GM19099 (cell line): ENCODE data around the gene CFAP77.

ENCODE experiments used
- POLR2A ChIP-seq: IDR thresholded peaks from 3 replicates; pipeline ENCODE4 v1.6.1; 2011; ENCODE audit warnings: low read depth; ENCODE audit not compliant: insufficient read length; ENCODE audit errors: extremely low read depth

The CFAP77 gene

DNA sequence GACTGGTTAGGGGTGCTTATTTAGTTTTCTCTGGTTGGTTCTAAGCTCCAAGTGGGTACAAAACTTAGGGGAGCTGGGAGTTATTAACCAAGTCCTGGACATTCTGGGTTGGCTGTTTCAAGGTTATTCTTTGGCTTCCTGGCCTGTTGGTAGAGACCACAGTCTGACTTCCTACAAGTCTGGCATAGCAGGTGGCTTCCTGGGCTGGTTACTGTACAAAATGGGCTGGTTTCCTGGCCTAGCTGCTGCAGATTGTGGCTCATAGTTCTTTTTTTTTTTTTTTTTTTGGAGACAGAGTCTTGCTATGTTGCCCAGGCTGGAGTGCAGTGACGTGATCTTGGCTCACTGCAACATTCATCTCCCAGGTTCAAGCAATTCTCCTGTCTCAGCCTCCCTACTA is 126.1 kb downstream of the CFAP77 start:
- no peak for TF ChIP-seq POLR2A

DNA sequence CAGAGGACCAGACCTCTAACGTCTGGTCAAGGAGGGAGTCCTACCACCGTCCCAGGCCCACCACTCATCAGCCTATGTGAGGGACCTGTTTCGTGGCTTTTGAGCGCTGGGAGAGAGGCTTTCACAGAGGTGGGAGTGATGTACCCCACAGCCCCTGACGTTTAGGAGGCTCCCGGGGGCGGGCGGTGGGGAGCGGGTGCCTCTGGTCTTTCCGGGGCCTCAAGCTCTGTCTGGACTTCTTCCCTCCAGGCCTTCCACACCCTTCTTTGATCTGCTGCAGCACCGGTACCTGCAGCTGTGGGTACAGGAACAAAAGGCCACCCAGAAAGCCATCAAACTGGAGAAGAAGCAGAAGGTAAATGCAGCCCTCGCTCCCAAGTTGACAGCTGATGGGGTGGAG is 127.3 kb downstream of the CFAP77 start:
- TF ChIP-seq POLR2A: no peak

DNA sequence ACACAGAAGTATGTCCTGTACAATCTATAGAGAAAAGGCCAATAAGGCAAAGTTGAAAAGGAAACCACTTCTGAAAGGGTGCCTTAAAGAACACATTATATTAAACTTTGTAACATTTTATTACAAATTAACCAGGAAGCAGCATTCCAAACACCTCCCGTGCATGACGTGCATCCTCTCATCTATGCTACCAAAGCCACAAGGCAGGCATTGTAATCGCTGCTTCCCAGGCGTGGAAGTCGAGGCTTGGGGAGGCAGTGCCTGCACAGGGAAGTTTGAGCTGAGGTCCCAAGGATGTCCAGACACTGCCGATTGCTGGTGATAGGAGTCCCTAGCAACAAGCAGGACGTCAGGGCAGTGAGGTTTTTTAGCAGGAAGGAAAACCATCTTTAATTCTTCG is 128.1 kb downstream of the CFAP77 start:
- no peak for TF ChIP-seq POLR2A

DNA sequence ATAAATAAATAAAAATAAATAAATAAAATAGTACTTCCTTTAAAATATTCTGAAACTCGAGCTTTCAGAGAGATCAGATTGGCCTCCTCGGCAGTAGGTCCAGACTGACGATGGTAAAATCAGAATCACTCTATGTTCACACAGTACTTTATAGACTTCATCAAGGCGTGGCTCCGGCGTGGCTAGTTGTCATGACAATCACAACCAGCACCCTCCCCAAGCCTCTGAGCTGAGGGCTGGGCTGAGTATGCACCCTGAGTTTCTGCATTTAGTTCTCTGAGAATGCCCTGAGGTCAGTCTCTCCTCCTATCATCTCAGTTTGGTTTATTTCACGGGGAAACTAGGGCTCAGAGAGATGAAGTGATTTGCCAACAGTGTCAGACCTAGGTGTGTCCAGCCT is 129.1 kb downstream of the CFAP77 start:
- TF ChIP-seq POLR2A: no peak

DNA sequence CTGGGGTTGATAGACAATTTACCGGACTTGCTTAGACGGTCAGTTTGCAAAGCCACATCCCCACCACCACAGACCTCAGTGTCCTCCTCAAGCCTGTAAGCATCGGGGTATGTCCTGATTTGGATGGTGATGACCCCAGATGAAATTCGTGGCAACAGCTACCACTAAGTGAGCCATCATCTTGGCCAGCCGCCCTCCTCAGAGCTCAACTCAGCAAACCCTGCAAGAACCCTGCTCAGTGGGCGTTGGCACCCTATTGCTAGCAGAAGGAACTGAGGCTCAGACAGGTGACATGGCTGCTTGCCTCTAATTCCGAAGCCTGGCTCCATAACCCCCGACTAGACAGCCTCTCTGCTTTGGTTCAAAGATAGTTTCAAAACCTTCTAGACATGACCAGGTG is 131.0 kb downstream of the CFAP77 start:
- TF ChIP-seq POLR2A: no peak

DNA sequence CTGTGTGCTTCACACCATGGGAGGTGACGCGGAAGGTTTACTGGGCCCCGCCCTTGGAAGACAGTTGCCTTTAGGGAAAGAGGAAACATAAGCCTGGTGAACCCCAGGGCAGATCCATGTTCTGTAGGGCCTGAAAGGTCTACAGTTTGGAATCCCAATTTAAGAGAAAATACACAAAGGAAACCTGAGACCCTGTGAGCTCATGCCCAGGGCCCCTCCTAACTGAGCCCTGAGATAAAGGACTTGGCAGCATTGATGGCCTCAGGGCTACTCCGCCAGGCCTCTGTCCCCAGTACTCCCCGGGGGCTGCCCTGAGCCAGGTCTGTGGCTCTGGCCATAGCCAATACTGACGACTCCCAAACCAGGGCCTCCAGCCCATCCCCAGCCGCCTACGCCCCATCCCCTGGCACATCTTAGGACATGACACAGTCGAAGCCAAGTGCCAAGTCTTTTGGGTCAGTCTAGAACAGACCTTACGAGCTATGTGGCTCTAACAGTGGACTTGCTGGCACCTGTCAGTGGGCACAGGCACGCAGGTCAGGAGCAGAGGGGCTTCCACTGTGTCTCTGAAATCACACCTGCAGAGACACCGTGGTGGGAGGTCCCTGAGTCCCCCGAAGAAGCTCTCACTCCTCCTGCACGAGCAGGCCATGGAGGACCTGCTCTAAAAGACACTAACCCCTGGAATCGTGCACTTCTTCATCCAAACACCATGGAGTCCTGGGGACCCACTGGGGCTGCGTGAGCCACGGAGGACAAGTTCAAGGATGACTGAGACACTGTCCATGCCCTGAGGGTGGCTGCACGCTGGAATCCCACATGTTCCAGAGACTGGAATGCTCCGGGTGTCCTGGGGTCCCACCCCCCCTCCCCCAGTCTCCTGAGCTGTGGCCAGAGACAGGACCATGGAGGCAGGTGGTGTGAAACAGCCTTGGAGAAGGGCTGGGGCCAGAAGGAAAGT is 132.1 kb downstream of the CFAP77 start:
- no peak for TF ChIP-seq POLR2A

DNA sequence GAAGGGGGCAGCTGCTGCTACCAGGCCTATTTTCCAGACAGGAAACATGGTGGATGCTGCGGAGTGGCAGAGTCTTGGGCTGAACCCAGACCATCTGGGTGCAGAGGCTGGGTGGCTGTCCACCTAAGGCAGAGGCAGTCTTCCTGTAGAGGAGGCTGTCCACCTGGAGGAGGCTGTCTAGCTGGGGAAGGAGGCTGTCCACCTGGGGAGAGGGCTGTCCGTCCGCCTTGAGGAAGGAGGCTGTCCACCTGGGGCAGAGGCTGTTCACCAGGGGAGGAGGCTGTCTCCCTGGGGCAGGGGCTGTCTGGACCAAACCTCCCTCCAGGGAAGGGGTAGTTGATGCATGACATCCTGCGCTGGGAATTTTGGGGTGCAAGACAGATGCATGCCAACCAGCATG is 133.2 kb downstream of the CFAP77 start:
- TF ChIP-seq POLR2A: no peak

DNA sequence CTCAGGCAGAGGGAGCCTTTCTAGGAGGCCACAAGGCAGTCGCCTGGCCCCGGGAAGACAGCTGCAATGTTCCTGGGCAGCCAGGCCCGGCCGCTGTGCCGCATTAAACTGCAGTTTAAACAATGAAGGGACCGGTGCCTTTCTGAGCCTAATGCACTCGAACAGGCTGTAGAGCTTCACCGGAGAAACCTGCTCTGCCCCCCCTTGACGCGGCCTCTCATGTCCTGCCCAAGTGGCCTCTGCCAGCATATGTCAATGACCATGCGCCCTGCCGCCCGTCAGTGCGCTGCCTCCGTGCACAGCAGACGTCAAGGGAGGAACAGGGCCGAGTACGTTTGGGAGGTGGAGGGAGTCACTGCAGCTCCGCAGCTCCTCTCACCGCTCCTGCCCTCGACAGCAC is 133.9 kb downstream of the CFAP77 start:
- TF ChIP-seq POLR2A: no peak

DNA sequence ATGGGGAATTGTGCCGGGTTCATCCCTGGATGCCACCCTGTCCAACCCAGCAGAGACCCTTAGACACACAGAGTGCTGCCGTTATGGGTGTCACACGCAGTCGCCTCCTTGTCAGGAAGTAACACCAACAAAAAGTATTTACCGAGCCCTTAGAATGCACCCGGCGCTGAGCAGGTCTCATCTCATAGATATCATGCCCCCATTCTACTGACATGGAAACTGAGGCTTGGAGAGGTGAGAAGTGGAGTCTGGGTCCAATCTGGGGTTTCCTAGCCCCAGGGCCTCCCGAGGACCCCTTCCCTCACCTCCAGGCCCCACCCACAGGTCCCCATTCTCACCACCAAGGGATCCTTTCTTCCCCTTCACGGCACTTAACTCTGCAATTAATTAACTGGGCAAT is 135.6 kb downstream of the CFAP77 start:
- no peak for TF ChIP-seq POLR2A

DNA sequence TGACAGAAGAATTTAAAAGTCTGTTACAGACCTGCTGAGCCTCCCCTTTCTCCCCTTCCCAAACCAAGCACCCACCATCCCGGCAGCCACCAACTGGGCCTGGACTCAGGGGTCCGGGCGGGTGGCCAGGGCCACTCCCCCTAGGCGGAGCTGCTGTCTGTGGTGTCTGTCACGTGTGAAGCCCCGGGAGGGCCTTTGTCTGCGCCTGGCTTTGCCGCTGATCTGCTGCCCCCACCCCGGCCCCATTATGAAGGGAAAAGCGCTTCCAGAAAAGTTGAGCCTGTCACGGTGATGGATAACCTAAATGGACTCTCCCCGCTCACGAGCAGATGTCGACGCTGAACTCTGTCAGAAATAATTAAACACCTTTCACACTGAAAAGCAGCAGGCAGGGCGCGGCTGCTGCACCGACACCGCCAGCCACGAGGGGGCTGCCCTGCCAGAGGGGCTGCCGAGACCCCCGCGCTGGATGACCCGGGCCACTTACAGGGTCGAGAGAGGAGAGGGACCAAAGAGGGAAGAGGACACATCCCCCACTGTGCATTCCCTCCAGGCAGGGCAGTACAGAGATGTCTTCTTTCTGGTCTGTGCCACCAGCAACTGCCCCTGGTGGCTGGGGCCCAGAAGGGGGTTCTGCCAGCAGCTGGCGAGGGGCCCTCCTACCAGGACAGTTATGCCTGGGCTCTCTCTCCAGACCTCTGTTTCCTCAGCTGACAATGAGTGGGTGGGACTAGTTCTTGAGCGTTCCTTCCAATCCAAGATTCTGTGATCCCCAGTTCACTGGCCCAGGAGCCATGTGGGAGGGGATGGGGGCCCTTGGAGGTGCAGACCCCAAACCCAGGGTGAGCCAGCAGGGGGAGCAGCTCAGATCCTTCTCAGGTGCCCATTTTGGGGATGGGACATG is 136.4 kb downstream of the CFAP77 start:
- TF ChIP-seq POLR2A: no peak

DNA sequence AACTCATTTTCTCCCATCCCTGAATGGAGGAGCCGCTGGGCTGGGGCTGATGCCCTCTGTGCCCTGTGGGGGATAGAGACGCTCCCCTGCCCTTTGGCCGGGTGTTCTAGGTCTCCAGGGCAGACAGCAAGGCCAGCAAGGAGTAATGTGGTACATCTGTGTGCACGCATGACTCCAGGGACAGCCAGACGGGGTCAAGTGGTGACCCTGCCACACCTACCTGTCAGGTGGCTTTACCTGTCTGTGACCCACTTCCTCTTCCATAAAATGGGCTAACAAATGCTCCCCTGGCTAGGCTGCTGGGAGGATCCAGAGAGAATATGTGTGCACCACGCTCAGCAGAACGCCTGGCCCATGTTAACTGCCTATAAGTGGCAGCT is 137.0 kb downstream of the CFAP77 start:
- TF ChIP-seq POLR2A: no peak

DNA sequence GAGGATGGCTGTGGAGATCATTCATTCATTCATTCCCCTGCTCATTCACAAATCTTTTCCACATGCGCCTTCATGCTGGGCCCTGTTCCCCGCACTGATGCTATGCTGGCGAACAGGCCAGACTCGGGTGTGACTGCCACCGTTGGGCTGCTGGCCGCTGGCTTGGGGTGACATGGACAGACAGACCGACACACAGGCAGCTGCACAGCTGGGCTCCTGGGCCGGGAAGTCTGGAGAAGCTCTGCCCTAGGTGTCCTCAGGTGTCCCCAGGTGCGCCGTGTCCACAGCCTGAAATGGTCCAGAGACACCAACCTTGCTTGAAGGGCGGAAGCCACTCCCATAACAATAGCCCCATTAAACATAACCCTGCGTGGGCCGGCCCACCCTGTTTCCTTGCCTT is 137.4 kb downstream of the CFAP77 start:
- TF ChIP-seq POLR2A: no peak

DNA sequence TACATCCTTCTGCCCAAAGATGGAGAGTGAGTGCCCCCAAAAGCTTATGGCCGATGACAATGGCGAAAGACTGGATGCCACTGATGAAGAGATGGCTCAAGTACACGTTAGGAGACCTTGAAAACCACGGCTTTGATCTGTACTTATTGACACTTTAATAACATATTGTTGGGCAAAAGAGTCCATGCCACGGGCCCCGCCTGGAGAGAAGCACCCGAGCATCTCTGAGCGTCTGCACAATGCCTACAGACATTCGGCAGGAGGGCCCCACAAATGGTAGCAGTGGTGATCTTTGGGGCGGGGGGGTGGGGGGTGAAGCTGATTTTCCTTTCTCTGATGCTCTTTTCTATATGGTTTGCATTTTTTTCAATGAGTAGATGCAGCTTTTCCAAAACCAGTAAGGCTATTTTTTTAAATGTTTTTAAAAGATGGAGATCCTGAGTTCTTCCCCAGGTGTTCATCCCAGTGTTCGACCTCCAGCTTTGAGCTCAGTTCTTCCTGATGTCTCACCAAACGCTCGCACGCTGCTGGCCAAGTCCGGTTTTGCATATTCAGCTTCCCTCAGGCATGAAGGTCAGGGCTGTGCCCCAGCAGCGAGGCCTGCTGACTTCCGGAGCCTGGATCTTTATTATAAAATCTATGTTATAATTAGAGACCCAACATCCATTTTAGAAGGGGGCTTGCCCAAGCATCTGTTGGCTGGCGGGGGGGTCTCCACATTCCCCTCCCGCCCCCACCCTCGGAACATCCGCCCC is 138.1 kb downstream of the CFAP77 start:
- TF ChIP-seq POLR2A: no peak

DNA sequence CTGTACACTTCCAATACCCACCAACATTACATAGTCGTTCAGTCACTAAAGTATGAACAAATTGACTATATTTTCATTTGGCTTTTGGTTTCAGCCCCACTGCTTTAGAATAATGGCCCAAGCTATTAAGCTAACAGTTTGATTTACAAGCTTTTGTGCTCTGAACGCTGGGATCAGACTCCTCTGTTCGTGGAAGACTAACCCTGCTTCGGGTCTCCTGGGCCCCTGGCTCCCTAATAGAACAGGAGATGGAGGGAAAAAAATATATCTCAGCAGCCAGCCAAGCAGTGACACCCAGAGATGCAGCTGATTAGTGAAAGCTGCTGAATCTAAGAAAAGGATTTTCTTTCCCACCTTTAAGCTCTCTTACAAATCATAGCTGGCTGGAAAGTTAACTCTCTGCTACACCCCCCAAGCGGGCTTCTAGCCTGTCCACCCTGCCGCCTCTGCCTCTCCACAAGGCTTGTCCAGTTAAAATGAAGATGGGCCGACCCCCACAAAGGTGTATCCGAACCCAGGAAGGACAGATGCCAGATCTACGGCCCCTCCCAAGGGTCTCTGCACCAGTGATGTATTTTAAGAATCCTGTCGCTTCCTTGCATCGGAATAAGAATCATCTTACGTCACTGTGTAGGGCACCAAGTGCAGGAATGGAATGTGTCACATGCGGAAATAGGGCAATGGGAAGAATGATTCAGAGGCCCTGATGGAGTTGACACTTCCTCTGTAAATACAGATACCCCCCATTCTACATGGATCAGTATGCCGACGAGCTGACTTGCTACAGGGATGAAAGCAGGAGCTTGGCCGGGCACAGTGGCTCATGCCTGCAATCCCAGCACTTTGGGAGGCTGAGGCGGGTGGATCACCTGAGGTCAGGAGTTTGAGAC is 139.0 kb downstream of the CFAP77 start:
- no peak for TF ChIP-seq POLR2A
